GM21367 (cell line): ENCODE measurements around the gene N4BP3.
"Not testable (repeated sequence)": the region's sequence is repeated elsewhere in the genome, so short reads cannot be mapped to it uniquely, and the experiment has no call there.

Source experiments
- ATAC-seq: cut with Tn5 transposase; IDR thresholded peaks from one replicate; pipeline ENCODE4 v1.9.1; 2021; ENCODE audit not compliant: unreplicated experiment

N4BP3 gene

GRCh38 chr5:178121391-178122276 is 8.3 kb downstream of the N4BP3 start:
- ATAC-seq: peak; percentile 0

DNA sequence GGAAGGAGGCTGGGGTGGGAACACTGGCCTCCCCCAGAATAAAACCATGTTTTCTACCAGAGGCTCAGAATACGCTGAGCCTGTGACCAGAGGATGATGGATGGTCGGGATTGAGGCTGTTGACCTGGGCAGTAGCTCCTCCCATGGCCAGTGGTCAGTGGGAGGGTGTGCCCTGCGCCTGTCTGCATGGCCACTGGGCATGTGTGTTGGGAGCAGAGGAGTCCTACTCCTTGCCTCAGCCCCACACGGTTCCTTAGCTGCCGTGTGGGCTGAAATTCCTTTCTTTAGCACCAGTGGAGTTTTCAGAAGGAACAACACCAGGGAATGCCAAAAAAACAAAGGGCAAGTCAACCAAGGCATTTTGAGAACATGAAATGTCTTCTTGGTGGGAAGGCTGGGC is 9.0 kb downstream of the N4BP3 start:
- ATAC-seq: no peak

GRCh38 chr5:178123094-178123965 is 10.0 kb downstream of the N4BP3 start:
- ATAC-seq: no peak

- ATAC-seq: no peak
Measured at GRCh38 chr5:178123966-178124925, 10.9 kb downstream of the N4BP3 start.

GRCh38 chr5:178125253-178125906 is 12.0 kb downstream of the N4BP3 start:
- no peak for ATAC-seq

DNA sequence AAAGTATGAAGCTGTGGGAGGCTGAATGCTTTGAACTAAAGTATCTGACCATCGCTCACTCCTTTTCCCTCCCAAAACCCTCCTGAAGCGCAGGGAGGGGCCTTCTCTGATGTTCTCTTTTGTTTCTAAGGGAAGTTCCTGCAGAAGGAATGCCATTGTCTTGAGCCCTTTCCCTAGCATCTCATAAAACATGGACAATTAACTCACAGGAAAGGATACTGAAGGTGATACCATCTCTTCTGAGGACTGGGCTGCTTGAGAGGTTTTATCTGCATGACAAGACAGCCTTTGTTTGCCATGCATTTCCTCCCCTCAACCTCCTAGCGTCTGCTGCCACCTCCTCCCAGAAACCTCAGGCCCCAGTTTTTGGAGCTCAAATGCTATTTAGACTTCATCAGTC is 13.2 kb downstream of the N4BP3 start:
- no peak for ATAC-seq

DNA sequence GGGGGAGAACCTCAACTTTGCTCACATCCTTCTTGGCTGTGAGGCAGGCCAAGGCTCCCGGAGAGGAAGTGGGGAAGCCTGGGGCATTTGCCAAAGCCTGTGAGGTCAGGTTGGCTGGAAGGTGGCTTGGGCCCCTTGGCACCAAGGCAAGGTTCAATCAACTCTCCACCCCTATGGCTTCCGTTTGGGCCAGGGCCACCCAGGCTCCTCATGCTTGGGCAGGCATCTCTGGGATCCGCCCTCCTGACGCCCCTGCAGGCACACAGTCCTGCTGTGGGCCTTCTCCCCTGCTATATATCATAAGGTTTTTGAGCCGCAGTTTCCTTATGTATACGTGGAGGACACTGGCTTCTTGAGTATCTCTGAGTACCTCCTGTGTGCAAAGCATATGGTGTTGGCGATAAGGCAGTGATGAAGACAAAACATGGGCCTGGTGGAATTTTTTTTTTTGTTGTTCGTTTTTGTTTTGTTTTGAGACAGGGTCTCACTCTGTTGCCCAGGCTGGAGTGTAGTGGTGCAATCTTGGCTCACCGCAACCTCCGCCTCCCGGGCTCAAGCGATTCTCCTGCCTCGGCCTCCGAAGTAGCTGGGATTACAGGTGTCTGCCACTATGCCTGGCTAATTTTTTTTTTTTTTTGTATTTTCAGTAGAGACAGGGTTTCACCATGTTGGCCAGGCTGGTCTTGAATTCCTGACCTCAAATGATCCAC is 14.1 kb downstream of the N4BP3 start:
- ATAC-seq: not testable (repeated sequence)

DNA sequence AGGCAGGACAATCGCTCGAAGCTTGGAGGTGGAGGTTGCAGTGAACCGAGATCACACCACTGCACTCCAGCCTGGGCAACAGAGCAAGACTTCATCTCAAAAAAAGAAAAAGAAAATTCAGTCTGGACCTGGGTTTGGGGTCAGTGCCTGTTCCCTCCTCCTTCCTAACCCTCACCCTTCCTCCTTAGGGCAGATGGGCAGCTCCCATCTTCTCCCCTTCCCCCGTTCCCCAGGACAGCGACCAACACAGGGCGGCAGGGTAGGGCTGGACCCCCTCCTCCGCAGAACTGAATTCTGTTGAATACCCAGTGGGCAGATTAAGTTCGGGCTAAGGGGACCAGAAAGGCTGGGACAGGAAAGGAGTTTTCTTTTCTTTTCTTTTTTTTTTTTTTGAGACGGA is 16.0 kb downstream of the N4BP3 start:
- no peak for ATAC-seq

DNA sequence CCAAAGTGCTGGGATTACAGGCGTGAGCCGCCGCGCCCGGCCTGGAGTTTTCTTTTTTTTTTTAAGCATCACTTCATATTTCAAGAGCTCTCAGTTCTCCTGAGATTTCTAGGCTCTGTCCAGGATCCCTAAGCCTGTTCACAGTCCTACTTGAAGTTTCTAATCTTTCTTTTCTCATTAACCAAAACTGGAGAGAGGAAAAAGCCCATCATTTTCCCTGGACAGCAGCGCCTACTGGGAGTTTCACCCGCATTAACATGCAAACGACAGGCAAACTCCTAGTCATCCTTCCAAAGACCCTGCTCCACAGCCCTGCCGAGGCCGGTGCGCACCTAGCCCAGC is 16.9 kb downstream of the N4BP3 start:
- ATAC-seq: not testable (repeated sequence)

DNA sequence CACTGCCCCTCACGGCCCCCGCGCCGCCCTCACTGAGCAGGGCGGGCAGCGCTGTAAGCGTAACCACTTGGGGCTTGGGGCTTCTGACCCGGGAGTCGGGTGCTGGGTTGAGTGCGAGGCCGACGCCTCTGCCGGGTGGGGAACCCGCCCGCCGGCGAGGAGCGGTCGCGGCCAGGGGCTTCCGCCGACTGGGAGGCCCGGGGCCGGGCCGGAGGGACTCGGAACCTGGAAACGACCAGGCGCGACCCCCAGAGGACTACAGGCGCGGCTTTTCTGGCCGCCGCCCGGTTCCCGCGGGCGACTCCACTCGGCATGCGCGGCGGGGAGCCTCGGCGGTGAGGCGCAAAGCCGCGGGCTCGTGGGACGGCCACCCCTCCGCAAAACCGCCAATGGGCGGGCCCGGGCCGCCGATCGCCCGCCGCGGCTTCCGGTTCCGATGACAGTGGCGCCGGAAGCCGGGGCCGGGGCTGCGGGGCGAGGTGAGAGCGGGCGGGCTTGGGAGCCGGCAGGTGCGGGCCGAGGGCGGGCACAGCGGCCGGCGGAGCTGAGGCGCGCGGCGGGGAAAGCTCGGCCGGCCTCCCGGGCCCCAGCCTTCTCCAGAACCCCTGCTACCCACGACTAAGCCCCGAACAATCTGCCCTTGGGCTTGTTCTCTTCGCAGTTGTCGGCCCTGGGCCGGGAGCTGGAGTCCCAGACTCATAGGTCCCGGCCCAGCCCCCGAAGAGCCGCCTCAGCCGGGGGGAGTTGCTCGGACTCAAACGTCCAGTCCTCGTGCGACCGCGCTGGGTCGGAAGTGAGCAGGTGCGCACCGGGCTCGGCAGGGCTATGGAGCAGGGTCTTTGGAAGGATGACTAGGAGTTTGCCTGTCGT is 17.5 kb downstream of the N4BP3 start, which contains the start of gene RMND5B:
Gene RMND5B (plus strand): TSS at position 439 of the 870 bp plus-strand sequence. CDS start 7,106 bp downstream, outside the sequence.
- ATAC-seq: peak; percentile 84

DNA sequence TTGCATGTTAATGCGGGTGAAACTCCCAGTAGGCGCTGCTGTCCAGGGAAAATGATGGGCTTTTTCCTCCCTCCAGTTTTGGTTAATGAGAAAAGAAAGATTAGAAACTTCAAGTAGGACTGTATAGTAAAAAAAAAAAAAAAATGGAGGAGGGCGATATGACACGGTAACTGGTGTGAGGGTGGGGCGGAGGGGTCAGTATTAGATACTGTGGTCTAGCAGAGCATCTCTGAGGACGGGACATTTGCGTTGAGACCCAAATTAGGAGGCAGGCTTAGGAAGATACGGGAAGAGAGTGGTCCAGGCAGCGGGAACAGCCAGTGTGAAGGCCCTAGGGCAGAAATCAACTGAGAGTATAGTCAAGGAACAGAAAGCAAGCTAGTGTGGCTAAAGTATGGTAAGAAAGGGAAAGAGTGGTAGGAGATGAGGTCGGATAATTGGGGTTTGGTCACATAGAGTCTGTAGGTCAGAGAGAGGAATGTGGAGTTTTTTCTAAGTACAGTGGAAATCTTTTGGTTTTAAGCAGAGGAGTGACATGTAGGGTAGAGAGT is 18.2 kb downstream of the N4BP3 start:
- ATAC-seq: no peak

GRCh38 chr5:178136990-178137389 is 23.7 kb downstream of the N4BP3 start:
- ATAC-seq: no peak

DNA sequence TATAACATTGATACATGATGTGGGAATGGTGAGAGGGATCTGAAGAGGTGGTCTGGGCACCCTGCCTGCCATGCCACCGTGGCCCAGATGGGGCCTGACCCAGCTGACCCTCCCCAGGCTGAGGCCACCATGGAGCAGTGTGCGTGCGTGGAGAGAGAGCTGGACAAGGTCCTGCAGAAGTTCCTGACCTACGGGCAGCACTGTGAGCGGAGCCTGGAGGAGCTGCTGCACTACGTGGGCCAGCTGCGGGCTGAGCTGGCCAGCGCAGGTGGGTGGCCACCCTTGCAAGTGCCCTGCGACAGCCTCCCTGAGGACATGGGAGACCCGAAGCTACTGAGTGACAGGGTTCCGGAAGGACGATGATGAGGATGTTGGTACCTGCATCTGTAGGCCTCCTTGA is 24.7 kb downstream of the N4BP3 start:
- no peak for ATAC-seq

- no peak for ATAC-seq
Measured at GRCh38 chr5:178141550-178141949, 28.2 kb downstream of the N4BP3 start.

DNA sequence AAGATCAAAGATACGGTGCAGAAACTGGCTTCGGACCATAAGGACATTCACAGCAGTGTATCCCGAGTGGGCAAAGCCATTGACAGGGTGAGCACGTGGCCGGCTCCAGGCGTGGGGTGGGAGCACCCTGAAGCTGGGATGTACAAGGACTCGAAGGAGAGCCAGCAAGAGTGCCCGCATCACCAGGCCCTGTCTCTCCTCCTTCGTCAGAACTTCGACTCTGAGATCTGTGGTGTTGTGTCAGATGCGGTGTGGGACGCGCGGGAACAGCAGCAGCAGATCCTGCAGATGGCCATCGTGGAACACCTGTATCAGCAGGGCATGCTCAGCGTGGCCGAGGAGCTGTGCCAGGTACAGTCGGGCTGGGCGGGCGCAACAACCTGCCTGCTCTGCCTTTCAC is 29.3 kb downstream of the N4BP3 start:
- ATAC-seq: no peak

- ATAC-seq: no peak
Measured at GRCh38 chr5:178143246-178143645, 29.9 kb downstream of the N4BP3 start.

GRCh38 chr5:178143901-178144300 is 30.6 kb downstream of the N4BP3 start:
- no peak for ATAC-seq
